GM19328 (cell line): Measurements from ENCODE around the gene ARHGEF7.
"Not testable (repeated sequence)": the region's sequence is repeated elsewhere in the genome, so short reads cannot be mapped to it uniquely, and the experiment has no call there.

Source experiments
- ATAC-seq: cut with Tn5 transposase; IDR thresholded peaks from one replicate; pipeline ENCODE4 v1.9.1; 2021; ENCODE audit warnings: mild to moderate bottlenecking, moderate library complexity; ENCODE audit not compliant: unreplicated experiment

Gene ARHGEF7

GRCh38 chr13:111166882-111167675 lies 52.0 kb downstream of the ARHGEF7 start:
- ATAC-seq = no peak

GRCh38 chr13:111168107-111168506 lies 53.0 kb downstream of the ARHGEF7 start:
- no peak for ATAC-seq

- no peak for ATAC-seq
Measured at GRCh38 chr13:111171112-111171511, 56.0 kb downstream of the ARHGEF7 start.

DNA sequence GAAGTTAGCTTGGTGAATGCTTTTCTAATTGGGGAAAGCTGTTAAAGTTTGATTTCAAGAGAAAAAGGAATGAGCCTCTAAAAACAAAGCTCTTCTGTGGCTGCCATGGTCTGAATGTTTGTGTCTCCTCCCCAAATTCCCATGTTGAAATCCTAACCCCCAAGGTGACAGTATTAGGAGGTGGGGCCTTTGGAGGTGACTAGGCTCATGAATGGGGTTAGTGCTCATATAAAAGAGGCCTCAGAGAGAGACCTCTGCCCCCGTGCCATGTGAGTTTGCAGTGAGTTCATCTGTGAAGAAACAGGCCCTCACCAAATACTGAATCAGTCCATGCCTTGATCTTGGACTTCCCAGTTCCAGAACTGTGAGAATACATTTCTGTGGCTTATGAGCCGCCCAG lies 56.5 kb downstream of the ARHGEF7 start:
- ATAC-seq = no peak

DNA sequence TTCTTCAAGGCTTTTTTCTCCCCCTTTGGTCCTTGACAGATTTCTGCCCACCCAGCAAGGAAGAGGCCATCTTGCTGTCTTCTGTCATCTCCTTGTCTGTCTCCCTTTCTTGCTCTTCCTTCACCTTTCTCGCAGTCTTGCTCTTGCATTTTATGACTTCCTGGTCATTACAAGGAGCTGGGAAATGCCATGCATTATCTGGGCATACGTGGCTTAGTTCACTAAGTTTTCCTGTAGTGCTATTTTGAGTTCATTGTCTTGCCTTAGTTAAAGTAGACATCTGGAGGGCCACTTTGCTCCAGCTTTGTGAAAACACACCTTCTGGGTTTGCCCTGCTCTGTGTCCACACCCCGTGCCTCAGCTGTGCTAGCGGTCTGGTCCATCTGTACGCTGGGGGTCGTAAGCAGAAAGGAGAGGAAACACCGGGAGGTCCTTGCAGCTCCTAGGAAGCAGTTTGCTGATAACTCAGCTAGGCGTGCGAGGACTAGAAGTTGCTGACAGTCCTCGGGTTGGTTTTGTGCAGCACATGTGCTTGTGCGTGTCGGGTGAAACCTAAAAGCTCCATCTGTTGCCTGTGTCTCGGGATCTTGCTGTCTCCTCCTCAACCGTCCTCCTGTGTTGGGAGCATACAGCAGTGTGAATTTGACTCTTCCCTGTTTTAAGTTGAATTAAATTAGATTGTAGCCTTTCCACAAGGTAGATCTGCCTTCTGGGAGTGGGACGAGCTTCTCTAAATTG lies 59.4 kb downstream of the ARHGEF7 start:
- ATAC-seq = no peak

DNA sequence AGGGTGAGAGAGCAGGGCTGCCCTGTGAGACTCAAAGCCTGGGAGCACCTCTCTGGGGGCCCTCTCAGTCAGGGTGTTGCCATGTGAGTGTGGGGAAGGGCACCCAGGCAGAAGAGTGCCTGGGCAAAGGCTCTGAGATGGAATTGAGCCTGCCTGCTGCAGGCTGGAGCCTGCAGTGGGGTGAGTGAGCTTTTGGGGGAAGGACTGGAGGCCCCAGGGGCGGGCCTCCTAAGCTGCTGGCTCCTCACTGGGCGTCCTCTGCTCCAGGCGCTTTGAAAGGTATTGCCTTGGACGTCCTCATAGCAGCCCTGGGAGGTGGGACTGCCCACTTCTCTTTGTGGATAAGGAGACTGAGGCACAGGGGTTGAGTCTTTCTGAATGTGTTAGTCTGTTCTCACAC lies 60.3 kb downstream of the ARHGEF7 start:
- ATAC-seq = no peak

- ATAC-seq = no peak
Measured at GRCh38 chr13:111175935-111176334, 60.8 kb downstream of the ARHGEF7 start.

- no peak for ATAC-seq
Measured at GRCh38 chr13:111176421-111176820, 61.3 kb downstream of the ARHGEF7 start.

DNA sequence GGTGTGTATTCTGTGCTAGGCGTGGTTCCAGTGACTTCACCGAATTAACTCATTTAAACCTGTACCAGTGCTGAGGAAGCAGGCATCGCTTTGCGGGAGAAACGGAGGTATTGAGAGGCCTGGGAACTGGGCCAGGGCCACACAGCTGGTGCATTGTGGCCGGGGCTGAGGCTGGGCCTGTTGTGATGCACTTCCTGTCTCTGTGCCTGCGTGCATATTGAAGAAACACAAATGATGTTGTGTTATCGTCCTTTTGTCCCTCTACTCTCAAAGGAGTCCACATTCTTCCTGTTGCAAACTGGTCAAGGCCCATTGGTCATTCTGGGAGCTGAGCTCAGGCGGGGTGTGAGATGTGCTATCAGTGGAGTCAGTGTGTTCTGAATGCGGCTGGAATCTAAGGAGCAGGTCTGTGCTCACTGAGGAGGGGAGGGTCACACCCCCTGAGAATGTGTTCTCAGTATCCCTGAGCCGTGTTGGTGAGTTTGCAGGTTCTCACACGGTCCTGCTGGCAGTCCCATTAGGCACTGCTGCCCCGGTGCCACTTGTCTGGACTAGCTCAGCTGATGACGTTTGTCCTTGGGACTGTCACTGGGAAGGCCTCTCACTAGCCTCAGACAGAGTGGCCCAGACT lies 62.1 kb downstream of the ARHGEF7 start:
- ATAC-seq = no peak

DNA sequence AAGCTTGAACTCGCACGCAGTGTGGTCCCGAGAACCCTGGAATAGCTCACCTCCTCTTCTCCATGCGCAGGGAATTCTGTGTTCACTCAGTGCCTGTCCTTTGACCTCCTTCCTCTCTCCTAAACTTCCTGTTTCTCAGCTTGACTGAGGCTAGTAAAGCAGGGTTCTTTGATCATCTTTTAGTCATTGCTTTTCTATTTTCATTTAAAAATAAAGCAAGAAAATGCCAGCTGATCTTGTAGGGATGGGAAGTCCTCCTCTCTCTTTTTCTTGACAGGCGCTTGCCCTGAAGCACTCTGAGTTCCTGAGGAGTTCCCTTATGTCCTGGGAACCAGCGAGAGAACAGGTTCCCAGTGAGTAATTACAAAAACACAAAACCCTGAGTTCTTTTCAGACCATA lies 62.8 kb downstream of the ARHGEF7 start:
- ATAC-seq = no peak

DNA sequence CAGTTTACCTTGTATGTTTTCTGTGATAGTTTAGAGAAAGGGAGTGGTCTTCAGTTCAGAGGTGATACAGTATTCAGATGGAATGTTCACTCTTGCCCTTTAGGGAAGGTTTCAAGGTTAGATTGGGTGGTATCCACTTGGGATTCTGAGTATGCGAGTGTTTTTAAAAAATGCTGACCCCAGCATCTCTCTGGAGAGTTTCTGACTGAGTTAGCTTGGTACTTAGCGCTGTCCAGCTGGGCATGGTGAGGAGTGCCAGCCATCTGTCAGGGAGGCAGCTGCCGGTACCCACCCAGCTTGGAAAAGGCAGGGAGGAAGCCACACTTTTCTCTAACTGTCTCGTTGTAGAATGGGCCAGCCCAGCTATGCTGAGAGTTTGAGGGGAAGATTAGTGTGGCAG lies 63.3 kb downstream of the ARHGEF7 start:
- no peak for ATAC-seq

DNA sequence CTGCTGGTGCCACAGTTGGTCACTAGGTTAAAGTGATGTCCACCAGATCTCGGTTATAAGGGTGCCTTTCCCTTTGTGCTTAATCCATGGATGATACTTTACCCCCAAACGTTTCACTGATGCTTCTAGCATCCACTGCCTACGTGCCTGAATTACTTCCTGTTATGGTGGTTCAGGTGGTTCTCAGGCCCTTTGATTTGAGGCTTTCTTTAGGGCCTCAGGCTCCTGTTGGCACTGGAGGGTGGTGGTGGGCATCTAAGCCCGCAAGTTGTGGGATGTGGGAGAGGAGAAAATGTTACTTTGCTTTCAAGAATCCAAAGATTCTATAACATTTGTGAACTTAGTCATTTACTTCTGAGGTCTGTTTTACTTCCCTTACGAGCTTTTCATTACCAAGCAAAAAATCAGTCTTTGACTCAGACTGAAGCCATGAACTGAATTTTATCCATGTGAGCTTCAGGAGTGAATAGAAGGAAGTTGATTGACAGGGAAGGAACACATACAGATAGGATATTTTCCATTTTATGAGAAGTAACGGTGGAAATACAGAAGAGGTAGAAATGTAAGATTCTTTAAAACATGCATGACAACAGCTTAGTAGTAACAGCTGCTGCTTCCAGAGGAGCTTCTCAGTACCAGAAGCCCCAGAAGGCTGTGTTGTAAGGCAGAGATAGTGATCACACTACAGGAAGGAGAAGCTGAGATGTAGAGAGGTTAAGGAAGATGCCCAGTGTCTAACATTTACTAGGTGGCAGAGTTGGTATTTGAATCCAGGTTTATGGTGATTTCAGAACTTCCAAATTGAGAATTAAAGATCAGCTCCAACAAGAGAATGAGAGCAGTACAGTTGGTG lies 65.0 kb downstream of the ARHGEF7 start:
- no peak for ATAC-seq

DNA sequence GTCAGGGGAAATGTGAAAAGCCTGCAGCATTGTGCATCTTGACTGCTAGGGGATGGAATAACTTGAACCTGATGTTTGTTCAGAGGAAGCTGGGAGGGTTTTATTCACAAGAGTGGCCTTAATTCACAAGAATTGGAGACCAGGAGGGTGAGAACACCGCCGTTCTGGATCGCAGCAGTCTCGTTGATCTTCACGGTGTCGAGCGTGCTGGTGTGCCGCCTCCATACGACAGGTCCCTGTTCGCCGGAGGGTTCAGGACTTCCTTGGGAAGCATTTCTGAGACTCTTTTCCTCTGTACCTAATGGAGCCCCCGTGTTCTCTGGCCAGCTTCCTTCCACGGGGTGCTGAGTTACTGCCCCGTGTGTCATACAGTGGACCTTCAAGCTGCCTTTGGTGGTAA lies 66.9 kb downstream of the ARHGEF7 start:
- ATAC-seq = no peak

DNA sequence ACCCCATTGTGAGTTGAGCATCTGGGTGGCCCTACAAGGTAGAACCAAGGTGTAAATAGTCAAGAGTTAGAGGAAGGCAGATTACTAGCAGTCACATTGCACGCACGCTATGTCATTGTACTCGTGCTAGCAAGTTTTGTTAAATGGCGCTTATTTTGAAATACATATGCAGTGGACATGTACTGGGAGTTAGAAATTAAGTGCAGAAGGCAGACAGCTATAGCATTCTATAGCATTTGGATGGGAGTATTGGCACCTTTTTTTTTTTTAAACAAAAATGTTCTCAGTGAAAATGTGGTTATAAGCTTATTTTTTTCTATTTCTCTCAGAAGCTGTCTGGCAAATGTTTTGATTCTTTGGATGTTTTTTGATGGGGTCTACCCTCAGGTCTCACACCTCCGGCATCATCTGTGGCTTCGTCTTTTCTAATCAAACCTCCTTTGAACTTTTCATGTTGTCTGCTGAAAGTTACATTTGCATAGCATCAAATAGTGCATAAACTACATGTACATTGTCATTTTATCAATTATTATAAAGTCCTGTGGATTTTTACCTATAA lies 68.1 kb downstream of the ARHGEF7 start:
- no peak for ATAC-seq

DNA sequence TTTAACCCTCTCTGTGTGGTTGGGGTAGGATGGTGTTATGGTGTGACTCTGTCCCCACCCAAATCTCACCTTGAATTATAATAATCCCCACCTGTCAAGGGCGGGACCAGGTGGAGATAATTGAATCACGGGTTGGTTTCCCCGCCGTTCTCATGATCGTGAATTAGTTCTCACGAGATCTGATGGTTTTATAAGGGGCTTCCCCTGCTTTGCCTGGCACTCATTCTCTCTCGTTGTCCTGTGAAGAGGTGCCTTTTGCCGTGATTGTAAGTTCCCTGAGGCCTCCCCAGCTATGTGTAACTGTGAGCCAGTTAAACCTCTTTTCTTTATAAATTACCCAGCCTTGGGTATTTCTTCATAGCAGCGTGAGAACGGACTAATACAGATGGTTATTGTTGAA lies 68.8 kb downstream of the ARHGEF7 start:
- no peak for ATAC-seq

DNA sequence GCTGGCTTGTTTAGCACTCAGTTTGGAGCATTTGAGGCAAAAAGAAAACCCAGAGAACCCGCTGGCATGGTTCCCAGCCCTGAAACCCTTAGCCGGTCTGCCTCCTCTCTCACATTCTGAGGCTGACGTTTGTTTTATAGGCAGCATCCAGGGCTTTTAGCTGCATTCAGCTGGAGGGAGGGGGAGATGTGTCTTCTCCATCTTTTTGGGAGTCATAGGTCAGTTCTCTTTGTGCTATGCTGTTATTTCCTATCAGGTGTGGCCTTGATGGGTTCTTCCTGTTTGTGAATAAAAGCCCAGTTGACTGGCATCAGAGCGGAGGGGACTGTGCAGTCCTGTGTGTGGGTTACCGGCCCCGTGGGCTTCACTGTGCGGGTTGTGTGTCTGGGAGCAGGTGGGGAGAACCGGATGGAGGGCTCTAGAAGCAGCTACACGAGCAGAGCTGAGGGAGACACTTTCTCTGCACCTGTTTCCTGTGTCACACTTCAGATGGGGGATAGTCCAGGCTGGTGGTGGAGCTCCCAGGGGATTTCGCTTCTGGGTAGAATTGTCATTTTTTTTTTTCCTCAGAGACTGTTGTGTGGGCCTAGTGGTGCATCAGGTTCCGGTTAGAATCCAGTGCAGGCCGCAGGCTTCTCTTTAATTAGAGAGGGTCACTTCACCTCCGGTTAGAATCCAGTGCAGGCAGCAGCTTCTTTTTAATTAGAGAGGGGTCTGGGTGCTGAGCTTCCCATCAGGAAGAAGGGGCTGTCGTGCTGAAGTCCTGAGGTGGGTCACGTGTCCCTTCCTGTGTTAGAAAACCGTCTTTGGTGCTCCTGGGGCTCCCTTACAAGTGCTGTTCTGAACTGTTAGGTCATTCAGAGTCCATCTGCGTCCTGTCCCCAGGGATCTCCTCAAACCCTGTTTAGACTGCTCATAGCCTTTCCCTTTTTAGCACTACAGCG lies 69.6 kb downstream of the ARHGEF7 start:
- ATAC-seq = peak; percentile 89

GRCh38 chr13:111186305-111186935 lies 71.3 kb downstream of the ARHGEF7 start:
- no peak for ATAC-seq

- no peak for ATAC-seq
Measured at GRCh38 chr13:111187960-111188541, 72.9 kb downstream of the ARHGEF7 start.

GRCh38 chr13:111189064-111189505 lies 74.0 kb downstream of the ARHGEF7 start:
- ATAC-seq = not testable (repeated sequence)
